CD4-positive, alpha-beta T cell treated with Interleukin-4 for 1 hour (primary cell): ENCODE data around the gene LGALS12.

Experiments used
- DNase-seq, 2 donors: peaks; one replicate each; pipeline ENCODE4 v3.0.0-alpha.2; 2020 to 2022

Gene LGALS12

DNA sequence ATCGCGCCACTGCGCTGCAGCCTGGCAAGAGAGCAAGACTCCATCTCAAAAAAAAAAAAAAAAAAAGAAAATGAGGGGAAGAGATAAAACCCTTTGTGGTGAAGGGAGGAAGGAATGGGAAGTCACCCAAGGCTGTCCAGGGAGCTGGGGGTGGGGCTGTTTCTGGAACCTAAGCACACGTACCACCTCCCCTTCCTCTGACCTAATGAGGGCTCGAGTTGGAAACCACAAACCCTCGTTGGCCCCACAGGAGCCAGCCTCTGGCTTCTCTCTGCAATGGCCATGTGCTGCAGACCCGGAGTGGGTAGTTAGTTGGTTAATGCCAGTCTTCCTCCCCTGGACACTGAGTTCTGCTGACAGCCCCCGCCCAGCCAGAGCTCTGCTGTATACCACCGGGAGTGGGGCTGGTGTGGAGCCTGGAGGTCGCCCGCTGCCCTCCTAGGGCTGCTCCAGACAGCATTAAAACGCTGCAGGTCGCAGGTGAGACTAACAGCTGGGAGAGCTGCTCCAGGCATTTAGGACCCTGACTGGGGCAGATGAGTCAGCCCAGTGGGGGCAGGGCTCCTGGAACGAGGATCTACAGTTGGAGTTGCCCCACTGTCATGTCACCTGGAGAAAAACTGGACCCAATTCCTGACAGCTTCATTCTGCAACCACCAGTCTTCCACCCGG lies at the start of gene LGALS12:
Gene LGALS12, plus strand, starts transcription at position 228 of the 672 bp plus-strand sequence. Its CDS starts 375 bp downstream, at position 603.
- DNase-seq, result no peak

DNA sequence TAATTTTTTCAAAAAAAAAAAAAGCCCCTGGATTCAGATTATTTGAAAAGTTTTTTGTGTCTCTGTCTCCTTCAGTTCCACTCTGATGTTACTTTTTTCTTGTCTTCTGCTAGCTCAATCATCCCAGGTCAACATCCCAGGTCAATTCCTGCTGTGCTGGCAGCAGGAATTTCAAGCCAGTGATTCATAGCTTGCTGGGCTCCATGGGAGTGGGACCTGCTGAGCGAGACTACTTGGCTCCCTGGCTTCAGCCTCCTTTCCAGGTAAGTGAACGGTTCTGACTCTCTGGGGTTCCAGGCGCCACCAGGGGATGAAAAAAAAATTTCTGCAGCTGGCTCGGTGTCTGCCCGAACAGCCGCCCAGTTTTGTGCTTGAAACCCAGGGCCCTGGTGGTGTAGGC lies 46.3 kb upstream of the LGALS12 start:
- no peak for DNase-seq

GRCh38 chr11:63462137-63462536 lies 43.7 kb upstream of the LGALS12 start:
- no peak for DNase-seq

DNA sequence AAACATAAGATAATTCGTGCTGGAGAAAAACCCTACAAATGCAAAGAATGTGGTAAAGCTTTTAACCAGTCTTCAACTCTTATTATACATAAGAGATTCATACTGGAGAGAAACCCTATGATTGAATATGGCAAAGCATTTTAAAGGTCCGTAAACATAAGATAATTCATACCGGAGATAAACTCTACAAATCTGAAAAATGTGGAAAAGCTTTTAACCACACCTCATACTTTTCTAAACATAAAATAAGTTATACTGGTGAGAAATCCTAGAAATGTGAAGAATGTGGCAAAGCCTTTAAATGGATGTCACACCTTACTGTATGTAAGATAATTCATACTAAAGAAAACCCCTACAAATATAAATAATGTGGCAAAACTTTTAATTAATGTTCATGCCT lies 35.6 kb upstream of the LGALS12 start:
- no peak for DNase-seq

- no peak for DNase-seq
Observed at GRCh38 chr11:63472372-63472771, 33.5 kb upstream of the LGALS12 start.

DNA sequence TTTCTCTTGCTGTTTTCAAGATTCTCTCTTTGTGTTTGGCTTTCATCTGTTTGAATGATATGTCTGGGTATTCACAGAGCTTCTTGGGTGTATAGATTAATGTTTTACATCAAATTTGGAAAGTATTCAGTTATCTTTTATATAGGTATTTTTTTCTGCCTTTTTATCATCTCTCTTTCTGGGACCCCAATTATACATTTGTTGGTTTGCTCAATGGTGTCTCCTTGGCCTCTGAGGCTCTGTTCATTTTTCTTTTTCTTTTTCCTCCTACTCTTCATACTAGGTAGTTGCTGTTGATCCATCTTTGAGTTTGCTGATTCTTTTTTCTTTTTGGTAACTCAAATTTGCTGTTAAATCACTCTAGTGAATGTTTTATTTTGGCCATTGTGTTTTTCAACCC lies 29.3 kb upstream of the LGALS12 start:
- DNase-seq, result no peak

- peak; percentile 69 to 79 for DNase-seq
Observed at GRCh38 chr11:63478896-63479295, 27.0 kb upstream of the LGALS12 start.

GRCh38 chr11:63480039-63480438 lies 25.8 kb upstream of the LGALS12 start:
- DNase-seq, result no peak

- DNase-seq, result no peak
Observed at GRCh38 chr11:63485777-63486176, 20.1 kb upstream of the LGALS12 start.

DNA sequence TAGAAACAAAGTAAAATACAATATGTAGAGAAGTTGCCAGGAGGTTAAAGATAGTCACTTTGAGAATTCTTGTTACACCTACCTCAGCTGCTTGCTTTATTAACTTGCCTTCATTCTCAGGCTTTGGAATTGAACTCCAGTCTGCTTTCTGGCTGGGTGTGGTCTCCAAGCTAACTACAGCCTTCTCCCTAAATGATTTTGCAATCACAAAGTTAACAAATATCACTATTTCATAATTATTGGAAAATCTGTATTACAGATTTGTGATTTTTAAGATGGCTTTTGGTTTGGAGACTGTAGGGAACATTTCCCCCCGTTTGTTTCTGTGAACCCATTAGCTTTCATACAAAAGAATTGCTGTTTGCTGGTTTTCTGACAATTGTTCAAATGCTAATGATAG lies 17.1 kb upstream of the LGALS12 start:
- DNase-seq, result no peak

- no peak for DNase-seq
Observed at GRCh38 chr11:63489879-63490278, 16.0 kb upstream of the LGALS12 start.

- DNase-seq, result no peak
Observed at GRCh38 chr11:63490551-63491239, 15.2 kb upstream of the LGALS12 start, which contains the start of gene PLAAT5. PLAAT5 (minus strand) TSS chr11:63491167; CDS start chr11:63491034, 133 bp downstream.

GRCh38 chr11:63491240-63491587 lies 14.7 kb upstream of the LGALS12 start:
- no peak for DNase-seq

GRCh38 chr11:63491636-63492372 lies 14.1 kb upstream of the LGALS12 start:
- DNase-seq, result no peak

DNA sequence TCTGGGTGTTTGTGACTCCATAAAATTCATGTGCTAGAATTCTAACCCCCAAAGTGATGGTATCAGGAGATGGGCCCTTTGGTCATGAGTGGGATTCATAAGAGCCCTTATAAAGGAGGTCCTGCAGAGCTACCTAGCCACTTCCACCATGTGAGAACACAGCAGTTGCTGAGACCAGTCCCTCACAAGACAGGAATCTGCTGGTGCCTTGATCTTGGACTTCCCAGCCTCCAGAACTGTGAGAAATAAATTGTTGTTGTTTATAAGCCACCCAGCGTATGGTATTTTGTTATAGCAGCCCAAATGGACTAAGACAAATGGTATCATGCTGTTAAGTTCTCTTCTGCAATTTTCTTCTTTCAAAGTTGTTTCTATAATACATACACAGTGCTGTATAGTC lies 13.4 kb upstream of the LGALS12 start:
- DNase-seq, result no peak

- no peak for DNase-seq
Observed at GRCh38 chr11:63493127-63493526, 12.8 kb upstream of the LGALS12 start.

- no peak for DNase-seq
Observed at GRCh38 chr11:63494975-63495374, 10.9 kb upstream of the LGALS12 start.

- no peak for DNase-seq
Observed at GRCh38 chr11:63499874-63500273, 6.0 kb upstream of the LGALS12 start.

GRCh38 chr11:63501236-63501635 lies 4.6 kb upstream of the LGALS12 start:
- no peak for DNase-seq

DNA sequence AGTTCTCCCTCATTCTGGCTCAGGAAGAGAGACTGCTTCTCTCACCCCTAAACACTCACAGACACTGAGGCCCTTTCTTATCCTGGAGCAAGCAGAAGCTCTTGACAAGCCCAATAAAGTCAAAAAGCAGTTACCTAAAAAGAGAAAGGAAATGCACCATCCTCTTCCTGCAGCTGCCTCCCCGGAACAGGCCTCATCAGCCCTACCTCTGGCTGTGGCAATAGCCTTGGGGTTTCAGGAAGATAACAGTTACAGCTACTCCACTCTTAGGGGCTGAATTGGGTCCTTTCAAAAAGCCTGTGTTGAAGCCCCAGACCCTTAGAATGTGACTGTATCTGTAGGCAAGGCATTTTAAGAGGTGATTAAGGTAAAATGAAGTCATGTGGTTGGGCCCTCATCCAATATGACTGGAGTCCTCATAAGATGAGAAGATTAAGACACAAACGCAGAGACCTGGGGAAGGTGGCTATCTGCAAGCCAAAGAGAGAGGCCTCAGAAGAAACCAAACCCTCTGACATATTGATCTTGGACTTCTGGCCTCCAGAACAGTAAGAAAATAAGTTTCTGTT lies 3.5 kb upstream of the LGALS12 start:
- DNase-seq, result no peak

GRCh38 chr11:63503492-63503891 lies 2.4 kb upstream of the LGALS12 start:
- peak in 1 of 2 donors; percentile 46 for DNase-seq

- no peak for DNase-seq
Observed at GRCh38 chr11:63504054-63504453, 1.8 kb upstream of the LGALS12 start.

DNA sequence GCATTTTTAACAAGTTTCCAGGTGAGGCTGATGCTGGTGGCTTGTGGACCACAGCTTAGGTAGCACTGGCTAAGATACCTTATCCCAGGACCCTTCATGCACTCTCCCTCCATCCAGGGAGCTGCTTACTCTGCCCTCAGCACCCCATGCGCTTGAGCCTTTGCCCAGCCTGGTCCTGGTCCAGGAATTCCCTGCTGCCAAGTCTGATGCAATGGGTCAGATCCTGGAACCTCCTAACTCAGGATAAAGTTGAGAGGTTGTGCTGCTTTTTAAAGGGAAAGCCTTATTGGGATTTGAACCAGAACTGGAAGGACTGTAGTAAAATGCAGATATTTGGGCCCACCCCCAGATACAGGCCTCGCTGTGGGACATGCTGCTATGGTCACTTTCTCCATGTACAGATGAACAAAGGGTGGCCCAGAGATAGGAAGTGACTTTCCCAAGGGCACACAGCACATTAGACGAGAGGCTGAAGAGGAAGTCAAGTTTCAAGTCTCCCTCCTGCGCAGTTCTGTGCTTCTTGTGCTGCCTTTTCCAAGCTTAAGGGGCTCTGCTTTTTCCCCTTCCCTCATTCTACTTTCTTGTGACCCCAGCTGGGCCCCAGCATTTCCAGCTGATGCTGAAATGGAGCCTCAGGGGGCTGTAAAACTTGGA lies 824 bp upstream of the LGALS12 start:
- DNase-seq, result no peak
